H7 (cell line): ENCODE measurements around the gene ARHGAP25. TPM values are rescaled to one million over a fixed set of nuclear protein-coding genes. Genes with fewer than 3 reads are reported as not detected.

Experiments used
- DNase-seq: peaks from one replicate; pipeline ENCODE4 v3.0.0; 2012
- H3K27me3 ChIP-seq: 2 replicates; pipeline ENCODE4 v1.6.0; 2011; ENCODE audit warnings: mild to moderate bottlenecking, low read length; ENCODE audit not compliant: control insufficient read depth, insufficient read depth
- H3K36me3 ChIP-seq: replicated peaks from 2 replicates; pipeline ENCODE4 v1.5.1; 2011; ENCODE audit warnings: low read length; ENCODE audit not compliant: control insufficient read depth, insufficient read depth
- H3K4me3 ChIP-seq: 2 replicates; pipeline ENCODE4 v1.5.1; 2011; ENCODE audit warnings: low read depth, mild to moderate bottlenecking, control low read depth, low read length, moderate library complexity; ENCODE audit not compliant: insufficient read depth
- total RNA-seq: library from RNA; depleted of rRNA; stranded (reverse); fragments of >200 nt; shearing (Covaris generic); gene quantifications from 2 replicates; pipeline ENCODE4 v1.2.3, GENCODE V29; 2014

ARHGAP25 gene
- total RNA-seq, 1 experiment from 2014 or later, result 4.1 TPM

GRCh38 chr2:68849579-68850030 lies 115.0 kb downstream of the ARHGAP25 start:
- no peaks in the 10 kb centered on the region for H3K27me3 ChIP-seq
- no peak for DNase-seq
- H3K36me3 ChIP-seq, result no peaks in the 10 kb centered on the region
- H3K4me3 ChIP-seq, result no peak overlapping the region

- no peak overlapping the region for H3K4me3 ChIP-seq
- H3K36me3 ChIP-seq, result no peaks in the 10 kb centered on the region
- DNase-seq, result no peak
- no peaks in the 10 kb centered on the region for H3K27me3 ChIP-seq
These were observed 115.9 kb downstream of the ARHGAP25 start for GRCh38 chr2:68850524-68850923.

- no peak overlapping the region for H3K4me3 ChIP-seq
- no peak for DNase-seq
- no peaks in the 10 kb centered on the region for H3K36me3 ChIP-seq
- H3K27me3 ChIP-seq, result no peaks in the 10 kb centered on the region; the same call in 1 of the 2 replicates
These were observed 118.4 kb downstream of the ARHGAP25 start for GRCh38 chr2:68853035-68853434.

- H3K27me3 ChIP-seq, result no peaks in the 10 kb centered on the region; the same call in 1 of the 2 replicates
- DNase-seq, result no peak
- no peak overlapping the region for H3K4me3 ChIP-seq
- no peaks in the 10 kb centered on the region for H3K36me3 ChIP-seq
These were observed 119.3 kb downstream of the ARHGAP25 start for GRCh38 chr2:68853915-68854314.

- Histone ChIP-seq H3K4me3 (no peak overlapping the region), H3K27me3 (no peaks in the 10 kb centered on the region; the same call in 1 of the 2 replicates), H3K36me3 (no peaks in the 10 kb centered on the region)
- DNase-seq, result no peak
These were observed 119.9 kb downstream of the ARHGAP25 start for GRCh38 chr2:68854476-68854875.

GRCh38 chr2:68855550-68855949 lies 120.9 kb downstream of the ARHGAP25 start:
- H3K4me3 ChIP-seq, result no peak overlapping the region
- H3K36me3 ChIP-seq, result no peaks in the 10 kb centered on the region
- no peaks in the 10 kb centered on the region; the same call in 1 of the 2 replicates for H3K27me3 ChIP-seq
- DNase-seq, result no peak

GRCh38 chr2:68857202-68857845 lies 122.7 kb downstream of the ARHGAP25 start:
- Histone ChIP-seq H3K27me3 (no peaks in the 10 kb centered on the region; the same call in 1 of the 2 replicates), H3K36me3 (no peaks in the 10 kb centered on the region), H3K4me3 (no peak overlapping the region)
- DNase-seq, result no peak

GRCh38 chr2:68857855-68858456 lies 123.3 kb downstream of the ARHGAP25 start:
- no peak for DNase-seq
- H3K27me3 ChIP-seq, result no peaks in the 10 kb centered on the region; the same call in 1 of the 2 replicates
- H3K4me3 ChIP-seq, result no peak overlapping the region
- no peaks in the 10 kb centered on the region for H3K36me3 ChIP-seq

- DNase-seq, result no peak
- no peak overlapping the region for H3K4me3 ChIP-seq
- H3K36me3 ChIP-seq, result no peaks in the 10 kb centered on the region
- no peaks in the 10 kb centered on the region; the same call in 1 of the 2 replicates for H3K27me3 ChIP-seq
These were observed 125.5 kb downstream of the ARHGAP25 start for GRCh38 chr2:68860111-68860510.

GRCh38 chr2:68861330-68861729 lies 126.7 kb downstream of the ARHGAP25 start:
- no peak overlapping the region for H3K4me3 ChIP-seq
- no peak for DNase-seq
- H3K27me3 ChIP-seq, result no peaks in the 10 kb centered on the region; the same call in 1 of the 2 replicates
- H3K36me3 ChIP-seq, result no peaks in the 10 kb centered on the region

GRCh38 chr2:68862889-68863288 lies 128.3 kb downstream of the ARHGAP25 start:
- Histone ChIP-seq H3K36me3 (no peaks in the 10 kb centered on the region), H3K27me3 (no peaks in the 10 kb centered on the region), H3K4me3 (no peak overlapping the region)
- no peak for DNase-seq

- H3K4me3 ChIP-seq, result no peak overlapping the region
- H3K27me3 ChIP-seq, result no peaks in the 10 kb centered on the region
- DNase-seq, result no peak
- H3K36me3 ChIP-seq, result no peaks in the 10 kb centered on the region
These were observed 129.4 kb downstream of the ARHGAP25 start for GRCh38 chr2:68863996-68864395.

GRCh38 chr2:68865108-68865507 lies 130.5 kb downstream of the ARHGAP25 start:
- DNase-seq, result no peak
- H3K4me3 ChIP-seq, result no peak overlapping the region
- no peaks in the 10 kb centered on the region for H3K36me3 ChIP-seq
- no peaks in the 10 kb centered on the region for H3K27me3 ChIP-seq

- DNase-seq, result no peak
- Histone ChIP-seq H3K36me3 (no peaks in the 10 kb centered on the region), H3K4me3 (no peak overlapping the region), H3K27me3 (no peaks in the 10 kb centered on the region)
These were observed 135.6 kb downstream of the ARHGAP25 start for GRCh38 chr2:68870215-68870614.

GRCh38 chr2:68871159-68871764 lies 136.7 kb downstream of the ARHGAP25 start, which contains the start of gene BMP10:
Gene BMP10, minus strand, starts transcription at chr2:68871397. Its CDS starts 39 bp downstream, at chr2:68871358.
- Histone ChIP-seq H3K4me3 (no peak within 1 kb of the TSS), H3K36me3 (no peaks in the 10 kb centered on the region), H3K27me3 (no peaks in the 10 kb centered on the region)
- no peak for DNase-seq
